GM21723 (cell line): Measurements from ENCODE around the gene LCN9.
"Not testable (repeated sequence)": the region's sequence is repeated elsewhere in the genome, so short reads cannot be mapped to it uniquely, and the experiment has no call there.

ENCODE experiments used
- ATAC-seq: cut with Tn5 transposase; IDR thresholded peaks from one replicate; pipeline ENCODE4 v1.9.1; 2021; ENCODE audit warnings: mild to moderate bottlenecking, moderate library complexity; ENCODE audit not compliant: unreplicated experiment

LCN9 gene, protein sequence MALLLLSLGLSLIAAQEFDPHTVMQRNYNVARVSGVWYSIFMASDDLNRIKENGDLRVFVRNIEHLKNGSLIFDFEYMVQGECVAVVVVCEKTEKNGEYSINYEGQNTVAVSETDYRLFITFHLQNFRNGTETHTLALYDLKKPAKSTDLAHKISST

DNA sequence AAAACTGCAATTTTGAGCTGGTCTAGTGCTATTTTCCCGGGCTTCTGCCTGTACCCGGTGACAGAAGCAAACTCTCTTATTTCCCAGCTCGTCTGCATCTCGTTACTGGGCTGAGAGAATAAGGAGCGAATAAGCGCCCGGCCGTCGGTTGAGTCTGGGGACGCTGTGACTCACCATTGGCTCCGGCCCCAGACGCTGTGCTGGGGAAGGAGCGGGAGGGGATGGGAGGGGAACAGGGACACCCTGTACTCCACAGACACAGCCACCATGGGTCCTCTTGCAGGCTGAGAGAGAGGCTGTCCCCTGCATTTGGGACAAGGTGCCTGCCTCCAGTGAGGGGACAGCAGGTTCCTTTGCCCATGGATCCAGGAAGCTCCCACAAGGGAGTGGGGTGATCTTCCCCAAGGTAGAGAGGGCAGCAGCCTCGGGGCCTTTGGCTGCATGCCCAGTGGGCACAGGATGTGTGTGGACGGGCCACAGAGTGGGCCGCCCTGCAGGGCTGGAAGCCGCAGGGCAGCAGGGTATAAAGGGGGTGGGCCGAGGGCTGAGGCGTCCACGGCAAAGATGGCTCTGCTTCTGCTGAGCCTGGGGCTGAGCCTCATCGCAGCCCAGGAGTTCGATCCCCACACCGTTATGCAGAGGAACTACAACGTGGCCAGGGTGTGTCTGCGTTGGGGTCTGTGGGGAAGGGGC lies at the start of gene LCN9:
Gene LCN9 (plus strand): TSS at position 552 of the 693 bp plus-strand sequence. CDS start 13 bp downstream, at position 565.
- no peak for ATAC-seq

DNA sequence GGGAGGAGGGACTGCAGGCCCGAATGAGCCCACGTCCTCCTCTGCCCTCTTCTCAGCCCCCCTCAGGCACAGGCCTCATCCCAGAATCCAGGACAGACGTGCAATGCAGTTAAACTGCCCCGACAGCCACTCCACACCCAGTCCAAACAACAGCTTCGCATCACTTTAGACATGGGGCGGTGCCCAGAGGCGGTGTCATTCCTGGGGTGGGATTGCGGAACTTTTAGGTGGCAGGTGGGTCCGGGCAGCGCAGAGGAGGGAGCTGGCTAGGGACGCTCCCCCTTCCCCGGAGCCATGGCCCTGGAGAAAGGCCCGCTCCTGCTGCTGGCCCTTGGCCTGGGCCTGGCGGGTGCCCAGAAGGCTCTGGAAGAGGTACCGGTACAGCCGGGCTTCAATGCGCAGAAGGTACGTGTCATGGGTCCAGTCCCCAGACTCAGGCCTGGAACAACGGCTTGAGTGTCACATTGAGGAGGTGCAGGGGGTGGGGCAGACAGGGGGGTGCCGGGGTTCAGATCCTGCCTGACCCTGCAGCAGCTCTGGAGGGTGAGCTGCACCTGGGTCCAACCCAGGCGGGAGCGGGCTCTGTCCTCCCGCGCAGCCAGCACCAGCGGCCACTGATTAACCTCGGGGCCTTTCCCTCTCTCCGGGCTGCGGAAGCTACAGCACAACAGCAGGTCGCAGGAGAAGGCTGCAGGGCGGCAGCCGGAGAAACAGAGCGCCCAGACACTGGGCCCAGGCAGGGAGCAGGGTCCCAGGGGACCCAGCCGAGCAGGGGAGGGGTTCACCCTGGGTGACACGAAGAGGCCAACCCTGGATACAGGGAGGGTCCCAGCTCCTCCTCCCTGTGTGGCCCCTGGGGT lies 48.9 kb upstream of the LCN9 start:
- ATAC-seq, result no peak

DNA sequence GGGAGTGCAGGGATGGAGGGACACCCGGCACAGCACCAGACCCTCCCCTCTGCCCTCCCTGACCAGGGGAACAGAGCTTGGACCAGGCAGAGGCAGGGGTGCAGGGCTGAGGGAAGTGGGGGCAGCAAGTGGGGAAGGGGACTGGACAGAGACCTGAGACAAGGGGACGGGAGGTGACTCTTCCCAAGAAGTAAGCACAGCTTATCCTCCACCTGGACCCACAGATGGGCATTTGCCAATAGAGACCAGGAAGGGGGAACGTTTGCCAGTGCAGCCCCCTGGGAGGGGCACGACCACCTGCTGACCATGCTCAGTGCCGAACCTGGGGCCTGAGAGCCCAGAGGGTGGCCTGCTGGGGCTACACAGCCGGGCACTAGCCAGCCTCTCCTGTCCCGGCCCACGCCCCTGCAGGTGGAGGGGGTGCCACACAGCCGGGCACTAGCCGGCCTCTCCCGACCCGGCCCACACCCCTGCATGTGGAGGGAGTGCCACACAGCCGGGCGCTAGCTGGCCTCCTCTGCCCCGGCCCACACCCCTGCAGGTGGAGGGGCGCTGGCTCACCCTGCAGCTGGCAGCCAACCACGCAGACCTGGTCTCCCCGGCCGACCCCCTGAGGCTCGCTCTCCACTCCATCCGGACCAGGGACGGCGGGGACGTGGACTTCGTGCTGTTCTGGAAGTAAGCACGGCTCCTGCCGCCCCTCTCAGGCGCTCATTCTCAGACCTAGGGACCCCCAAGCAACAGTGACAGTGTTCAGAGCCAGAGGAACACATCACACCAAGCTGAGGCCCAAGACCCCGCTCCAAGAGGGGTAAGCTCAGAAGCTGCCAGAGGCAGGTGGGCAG lies 48.1 kb upstream of the LCN9 start:
- ATAC-seq, result no peak

DNA sequence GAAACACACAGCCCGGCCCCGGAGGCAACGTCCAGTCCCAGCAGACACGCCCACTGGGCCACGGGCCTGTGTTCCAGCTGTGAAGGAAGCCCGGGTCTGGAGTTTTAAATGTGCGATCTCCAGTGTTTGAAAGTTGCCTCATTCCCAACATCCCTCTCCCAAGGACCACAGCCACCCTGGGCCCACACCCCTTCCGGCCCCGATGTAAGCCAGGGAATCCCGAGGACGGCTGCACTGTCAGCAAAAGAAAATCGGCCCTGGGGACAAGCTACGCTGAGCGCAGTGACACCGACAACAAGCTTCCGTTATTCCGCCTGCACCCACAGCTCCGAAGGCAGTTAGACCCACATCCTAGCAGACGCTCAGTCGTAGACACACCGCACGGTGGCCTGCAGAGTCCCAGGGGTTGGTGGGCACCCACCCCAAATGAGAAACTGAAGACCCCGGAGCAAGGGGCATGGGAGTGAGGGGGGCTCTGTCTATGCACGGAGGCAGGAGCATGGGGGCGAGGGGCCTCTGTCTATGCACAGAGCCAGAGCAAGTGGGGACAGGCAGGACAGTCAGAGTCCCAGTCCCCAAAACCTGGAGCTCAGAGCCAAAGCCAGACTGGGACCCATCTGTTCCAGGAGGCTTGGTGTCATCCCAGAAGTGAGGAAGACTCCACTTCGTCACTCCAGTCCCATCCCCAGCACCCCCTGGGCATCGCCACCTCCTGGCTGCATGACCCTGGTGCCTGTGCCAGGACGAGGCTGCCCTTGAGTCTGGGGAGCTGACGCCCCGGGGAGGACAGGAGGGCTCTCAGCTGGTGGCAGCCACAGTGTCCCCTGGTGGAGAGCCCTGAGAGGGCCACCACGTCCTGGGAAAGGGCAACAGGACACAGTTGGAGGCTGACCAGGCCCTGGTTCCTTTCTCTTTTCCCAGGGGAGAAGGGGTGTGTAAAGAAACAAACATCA lies 47.2 kb upstream of the LCN9 start:
- ATAC-seq, result no peak

DNA sequence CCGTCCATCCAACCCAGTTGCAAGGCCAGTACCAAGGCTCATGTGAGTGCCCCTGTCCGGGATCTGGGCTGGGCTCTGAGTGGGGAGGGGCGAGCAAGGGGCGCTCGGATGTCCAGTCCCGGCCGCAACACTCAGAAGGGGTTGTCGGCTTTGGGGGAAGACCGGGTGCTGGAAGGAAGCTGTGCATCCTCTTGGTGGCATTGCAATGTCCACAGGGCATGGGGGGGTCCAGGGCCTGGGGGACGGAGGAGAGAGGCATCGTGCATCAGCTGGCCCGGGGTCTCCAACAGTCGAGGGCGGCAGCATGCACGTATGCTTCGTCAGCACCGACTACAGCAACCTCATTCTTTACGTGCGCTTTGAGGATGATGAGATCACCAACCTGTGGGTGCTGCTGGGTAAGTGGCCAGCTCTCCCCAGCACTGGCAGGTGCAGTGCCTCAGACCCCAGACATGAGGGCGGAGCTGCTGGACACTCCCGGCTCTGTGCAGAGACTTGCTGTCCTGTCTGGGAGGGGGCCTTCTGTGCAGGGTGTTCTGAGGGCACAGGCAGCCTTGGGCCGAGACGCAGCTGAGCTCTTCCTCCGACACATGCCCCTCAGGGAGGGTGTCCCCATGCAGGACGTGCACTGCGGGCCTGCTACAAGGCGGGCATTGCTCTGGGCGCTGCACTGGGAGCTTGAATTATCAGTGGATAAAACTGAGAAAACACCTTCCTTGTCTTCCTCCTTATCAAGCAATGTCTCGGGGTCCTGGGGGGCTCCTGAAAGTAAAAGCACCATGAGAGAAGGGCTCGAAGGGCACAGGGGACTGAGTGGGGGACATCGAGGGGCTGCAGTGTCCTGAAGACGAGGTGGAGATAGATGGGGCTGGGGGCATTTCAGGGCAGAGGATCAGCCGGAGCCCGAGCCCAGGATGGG lies 46.2 kb upstream of the LCN9 start:
- no peak for ATAC-seq

DNA sequence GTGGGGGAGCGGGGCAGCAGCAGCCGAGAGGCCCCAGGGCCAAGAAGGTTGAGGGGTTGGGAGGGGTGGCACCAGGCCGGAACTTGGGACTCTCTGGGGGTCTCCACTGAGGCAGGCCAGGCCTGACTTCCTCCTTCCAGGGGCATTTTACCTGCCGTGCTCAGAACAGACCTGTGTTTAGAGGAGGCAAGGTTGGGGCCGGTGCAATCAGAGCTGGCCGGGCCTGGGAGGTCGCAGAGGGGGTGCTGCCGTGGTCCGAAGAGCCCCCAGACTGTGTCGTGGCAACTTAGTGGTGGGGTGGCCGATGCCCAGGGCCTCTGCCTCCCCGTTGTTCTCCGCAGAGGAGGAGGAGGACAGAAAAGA lies 45.6 kb upstream of the LCN9 start:
- no peak for ATAC-seq

DNA sequence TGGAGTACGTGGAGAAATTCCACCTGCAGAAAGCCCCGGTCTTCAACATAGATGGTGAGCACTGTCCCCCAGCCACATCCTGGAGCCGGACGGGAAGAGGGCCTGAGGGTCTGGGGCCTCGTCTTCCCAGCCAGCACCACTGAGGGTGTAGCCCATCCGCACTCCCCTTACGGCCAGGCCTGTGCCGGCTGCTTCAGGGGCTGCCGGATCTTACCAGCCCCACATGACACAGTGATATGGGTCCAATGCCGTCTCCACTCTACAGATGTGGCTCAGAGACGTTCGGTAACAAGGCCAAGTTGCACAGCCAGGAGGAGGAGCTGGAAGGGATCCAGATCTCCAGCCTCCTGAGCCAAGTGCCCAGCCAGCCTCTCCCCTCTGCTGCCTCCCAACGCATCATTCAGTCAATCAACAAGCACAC lies 45.1 kb upstream of the LCN9 start:
- no peak for ATAC-seq

DNA sequence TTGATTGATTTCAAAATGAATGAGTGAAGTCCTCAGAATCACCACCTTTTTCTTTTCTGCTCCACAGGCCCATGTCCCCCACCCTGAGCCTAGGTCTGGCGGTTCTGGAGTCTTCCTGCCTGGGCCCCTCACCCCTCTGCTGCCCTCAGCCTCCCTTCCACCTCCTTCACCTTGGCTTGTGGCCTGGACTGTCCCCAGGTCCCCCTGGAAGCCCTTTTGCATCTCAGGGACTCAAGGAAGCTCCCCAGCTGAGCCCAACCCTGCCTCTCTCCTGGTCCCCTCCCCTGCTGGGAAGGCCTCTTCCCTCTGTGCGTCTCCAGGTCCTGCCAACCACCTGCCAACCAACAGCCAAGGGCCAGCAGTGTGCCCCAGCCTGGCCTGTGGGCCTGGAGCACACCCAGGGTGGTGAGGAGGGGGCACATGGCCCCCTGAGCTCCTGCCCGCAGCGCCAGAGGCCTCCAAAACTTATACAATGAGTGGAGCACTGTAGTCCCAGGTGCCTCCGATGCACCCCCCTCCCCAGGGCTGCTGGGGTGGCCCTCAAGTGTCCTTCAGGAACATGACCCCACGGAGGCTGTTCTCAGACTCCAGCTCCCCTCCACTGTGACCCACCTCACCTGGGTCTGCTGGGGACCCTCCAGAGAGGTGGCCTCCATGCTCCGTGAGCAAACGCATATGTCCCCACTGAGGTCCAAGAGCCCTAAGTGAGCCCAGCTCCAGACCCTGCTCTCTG lies 44.1 kb upstream of the LCN9 start:
- ATAC-seq, result no peak

DNA sequence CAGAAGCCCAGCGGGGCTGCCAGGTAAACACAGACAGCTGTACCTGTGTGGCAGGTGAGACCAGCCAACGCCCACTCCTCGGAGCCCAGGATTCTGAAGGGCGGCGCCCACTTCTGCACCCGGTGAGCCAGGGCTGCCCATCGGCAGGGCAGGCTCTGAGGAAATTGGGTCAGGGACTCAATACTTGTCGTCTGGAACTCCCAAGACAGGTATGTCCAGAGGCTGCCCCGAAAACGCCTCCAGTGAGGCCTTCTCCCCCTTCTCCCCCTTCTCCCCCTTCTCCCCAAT lies 43.6 kb upstream of the LCN9 start:
- no peak for ATAC-seq

DNA sequence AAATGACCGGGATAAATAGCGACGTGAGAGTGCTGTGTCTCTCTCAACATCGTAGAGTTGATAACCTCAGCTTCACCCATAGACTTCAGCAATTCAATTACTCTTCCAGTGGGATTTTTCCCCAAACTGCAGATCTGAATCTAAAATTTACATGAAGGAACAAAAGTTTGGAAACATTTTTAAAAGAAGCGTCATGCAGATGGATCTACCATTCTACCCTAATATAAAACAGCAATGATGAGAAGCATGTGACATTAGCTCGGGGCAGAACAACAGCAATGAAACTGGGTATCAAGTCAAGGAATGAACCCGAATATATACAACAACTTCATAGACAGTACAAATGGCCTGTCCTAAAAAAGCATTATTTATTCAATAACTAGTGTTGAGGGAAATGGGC lies 42.6 kb upstream of the LCN9 start:
- no peak for ATAC-seq

DNA sequence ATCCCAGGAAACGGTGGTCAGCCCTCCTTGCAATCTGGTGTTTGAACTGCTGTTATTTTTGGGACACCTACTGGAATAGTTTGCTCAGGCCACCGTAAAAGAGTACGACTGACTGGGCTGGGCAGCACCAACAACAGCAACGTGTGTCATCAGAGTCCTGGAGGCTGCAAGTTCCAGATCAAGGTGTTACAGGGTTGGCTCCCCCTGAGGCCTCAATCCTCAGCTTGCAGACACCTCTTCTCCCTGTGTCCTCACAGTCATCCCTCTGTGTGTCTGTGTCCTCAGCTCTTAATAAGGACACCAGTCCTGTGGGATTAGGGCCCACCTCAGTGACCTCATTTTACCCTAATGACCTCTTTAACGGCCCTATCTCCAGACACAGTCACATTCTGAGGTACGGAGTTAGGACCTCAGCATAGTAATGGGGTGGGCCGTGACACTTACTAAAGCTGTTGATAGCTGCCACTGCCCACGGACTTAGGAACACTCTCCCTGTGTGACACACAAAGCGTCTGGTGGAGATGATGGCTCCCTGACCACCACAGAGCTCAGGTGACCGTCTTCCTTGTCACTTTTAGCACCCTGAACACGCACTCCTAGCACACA lies 40.6 kb upstream of the LCN9 start:
- no peak for ATAC-seq

DNA sequence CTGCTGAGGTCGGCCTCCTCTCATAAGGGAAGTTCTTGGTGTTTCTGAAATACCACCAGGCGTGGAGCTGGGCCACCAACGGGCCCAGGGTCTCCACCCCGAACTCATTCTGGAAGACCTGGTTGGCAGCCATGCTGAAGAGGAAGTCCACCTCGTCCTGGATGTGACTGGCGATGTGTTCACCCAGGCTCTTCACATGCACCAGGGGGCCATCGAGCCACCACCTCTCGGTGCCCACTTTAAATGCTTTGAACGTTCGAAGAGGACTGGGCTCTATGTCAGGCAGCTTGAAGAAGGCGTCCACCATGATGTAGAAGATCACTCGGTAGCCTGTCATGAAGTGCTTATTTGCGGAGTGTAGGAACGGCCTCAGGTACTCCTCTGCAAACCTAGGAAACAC lies 38.8 kb upstream of the LCN9 start:
- no peak for ATAC-seq

DNA sequence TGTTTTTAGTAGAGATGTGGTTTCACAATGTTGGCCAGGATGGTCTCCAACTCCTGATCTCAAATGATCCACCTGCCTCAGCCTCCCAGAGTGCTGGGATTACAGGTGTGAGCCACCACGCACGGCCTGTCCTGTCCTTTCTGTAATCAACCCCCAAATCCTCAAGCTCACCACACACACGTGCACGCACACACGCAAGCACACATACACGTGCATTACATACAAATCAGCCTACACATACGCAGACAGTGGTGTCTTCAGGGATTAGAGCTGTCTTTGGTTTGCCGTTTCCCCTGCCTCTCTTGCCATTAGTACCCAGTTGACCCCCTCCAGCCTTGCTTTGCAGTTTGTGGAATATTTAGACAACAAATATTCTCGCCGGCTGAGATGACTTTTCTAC lies 30.3 kb upstream of the LCN9 start:
- ATAC-seq, result no peak

DNA sequence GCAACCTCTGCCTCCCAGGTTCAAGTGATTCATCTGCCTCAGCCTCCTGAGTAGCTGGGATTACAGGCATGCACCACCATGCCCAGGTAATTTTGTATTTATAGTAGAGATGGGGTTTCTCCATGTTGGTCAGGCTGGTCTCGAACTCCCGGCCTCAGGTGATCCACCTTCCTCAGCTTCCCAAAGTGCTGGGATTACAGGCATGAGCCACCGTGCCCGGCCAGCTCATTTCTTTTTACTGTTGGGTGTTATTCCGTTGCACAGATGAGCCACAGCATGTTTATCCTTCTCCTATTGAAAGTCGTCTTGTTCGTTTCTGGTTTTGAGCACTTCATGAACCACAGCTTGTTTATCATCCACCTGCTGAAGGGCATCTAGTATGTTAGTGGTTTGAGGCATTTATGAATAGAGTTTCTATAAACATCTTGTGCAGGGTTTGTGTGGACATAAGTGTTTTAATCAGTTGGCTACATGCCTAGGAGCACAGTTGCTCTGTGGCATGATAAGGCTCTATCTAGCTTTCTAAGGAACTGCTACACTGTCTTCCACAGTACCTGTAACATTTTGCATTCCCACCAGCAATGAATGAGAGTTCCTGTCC lies 26.1 kb upstream of the LCN9 start:
- ATAC-seq, result not testable (repeated sequence)

DNA sequence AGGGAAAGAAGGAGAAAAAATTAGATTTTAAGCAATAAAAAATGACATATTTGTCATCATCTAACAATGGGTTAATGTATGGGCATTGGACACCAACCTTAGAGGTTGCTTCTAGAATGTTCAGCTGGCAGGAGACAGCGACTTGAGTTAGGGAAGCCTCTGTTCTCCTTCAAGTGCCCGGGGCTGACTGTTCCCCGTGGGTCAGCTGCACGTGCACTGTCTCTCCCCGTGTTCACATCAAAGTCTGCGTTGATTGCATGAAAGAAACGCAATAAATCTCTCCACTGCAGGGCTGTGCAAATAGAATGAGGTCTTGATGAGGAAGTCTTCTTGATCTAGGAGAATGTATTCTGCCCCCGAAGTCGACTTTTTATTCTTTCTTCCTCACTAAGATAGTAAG lies 23.9 kb upstream of the LCN9 start, which contains the start of gene GLT6D1:
Gene GLT6D1 (minus strand): TSS at position 345 of the 400 bp plus-strand sequence. CDS start 353 bp downstream, outside the sequence.
- no peak for ATAC-seq

DNA sequence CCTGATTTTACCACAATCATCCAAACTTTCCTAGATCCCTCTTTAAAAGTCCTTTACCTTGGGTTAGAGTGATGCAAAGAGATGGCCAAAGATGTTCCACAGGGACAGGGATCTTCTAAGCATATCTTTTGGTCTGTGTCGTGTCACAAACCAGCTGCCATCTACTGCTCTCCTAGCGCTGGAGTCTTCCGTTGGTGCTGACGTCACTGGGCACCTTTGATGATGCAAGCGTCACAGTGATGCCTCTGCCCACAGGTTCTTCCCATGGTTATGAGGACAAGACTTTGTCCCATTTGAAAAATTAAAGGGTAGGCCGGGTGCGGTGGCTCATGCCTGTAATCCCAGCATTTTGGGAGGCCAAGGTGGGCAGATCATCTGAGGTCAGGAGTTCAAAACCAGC lies 22.1 kb upstream of the LCN9 start:
- no peak for ATAC-seq

DNA sequence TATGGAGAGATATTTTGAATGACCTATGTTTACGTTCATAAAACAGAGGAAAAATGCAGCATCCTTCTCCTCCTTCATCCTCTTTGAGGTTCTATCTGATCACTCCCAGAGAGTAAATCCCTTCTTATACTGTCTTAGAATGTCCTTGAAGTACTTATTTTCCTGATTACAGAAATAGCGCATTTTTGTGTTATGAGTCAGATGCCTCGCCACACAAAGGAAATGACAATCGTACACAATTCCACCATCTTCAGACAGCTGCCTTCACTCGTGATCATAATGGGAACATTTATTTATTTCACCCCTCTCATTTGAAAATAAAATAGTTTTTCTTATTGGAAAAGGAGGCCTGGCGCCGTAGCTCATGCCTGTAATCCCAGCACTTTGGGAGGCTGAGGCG lies 21.4 kb upstream of the LCN9 start:
- ATAC-seq, result no peak
